ENCODE results near the gene GPD1L.

The GPD1L gene

DNA sequence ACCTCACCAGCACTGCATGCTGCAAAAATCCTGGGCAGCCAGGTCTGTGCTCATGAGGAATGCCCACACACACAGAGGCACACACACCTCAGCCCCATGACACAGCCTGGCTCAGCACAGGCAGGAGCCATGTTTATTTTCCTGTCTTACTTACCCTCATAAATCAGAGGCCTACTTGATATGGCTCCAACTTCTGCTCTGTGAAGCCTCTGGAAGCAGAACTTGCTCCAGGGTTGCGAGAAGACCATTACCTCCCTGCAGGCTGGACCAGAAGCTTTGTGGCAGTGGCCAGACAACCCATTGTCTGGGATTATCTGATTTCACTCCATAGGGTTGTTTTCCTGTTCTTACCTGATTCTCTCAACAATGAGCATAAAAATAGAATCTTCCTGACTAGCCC is 88.2 kb downstream of the GPD1L start:
- ChIA-PET POLR2A (ENCODE audit: low non-redundant PET) (no interaction called here), CTCF (no interaction called here)
- TF ChIP-seq, protein P1, sequence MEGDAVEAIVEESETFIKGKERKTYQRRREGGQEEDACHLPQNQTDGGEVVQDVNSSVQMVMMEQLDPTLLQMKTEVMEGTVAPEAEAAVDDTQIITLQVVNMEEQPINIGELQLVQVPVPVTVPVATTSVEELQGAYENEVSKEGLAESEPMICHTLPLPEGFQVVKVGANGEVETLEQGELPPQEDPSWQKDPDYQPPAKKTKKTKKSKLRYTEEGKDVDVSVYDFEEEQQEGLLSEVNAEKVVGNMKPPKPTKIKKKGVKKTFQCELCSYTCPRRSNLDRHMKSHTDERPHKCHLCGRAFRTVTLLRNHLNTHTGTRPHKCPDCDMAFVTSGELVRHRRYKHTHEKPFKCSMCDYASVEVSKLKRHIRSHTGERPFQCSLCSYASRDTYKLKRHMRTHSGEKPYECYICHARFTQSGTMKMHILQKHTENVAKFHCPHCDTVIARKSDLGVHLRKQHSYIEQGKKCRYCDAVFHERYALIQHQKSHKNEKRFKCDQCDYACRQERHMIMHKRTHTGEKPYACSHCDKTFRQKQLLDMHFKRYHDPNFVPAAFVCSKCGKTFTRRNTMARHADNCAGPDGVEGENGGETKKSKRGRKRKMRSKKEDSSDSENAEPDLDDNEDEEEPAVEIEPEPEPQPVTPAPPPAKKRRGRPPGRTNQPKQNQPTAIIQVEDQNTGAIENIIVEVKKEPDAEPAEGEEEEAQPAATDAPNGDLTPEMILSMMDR (conservative IDR thresholded peaks at IDR 0.05; ENCODE audit: low read depth): no peak
- DNase-seq (ENCODE audit: low spot score): no peak
- no peak overlapping the region for H3K27ac ChIP-seq

DNA sequence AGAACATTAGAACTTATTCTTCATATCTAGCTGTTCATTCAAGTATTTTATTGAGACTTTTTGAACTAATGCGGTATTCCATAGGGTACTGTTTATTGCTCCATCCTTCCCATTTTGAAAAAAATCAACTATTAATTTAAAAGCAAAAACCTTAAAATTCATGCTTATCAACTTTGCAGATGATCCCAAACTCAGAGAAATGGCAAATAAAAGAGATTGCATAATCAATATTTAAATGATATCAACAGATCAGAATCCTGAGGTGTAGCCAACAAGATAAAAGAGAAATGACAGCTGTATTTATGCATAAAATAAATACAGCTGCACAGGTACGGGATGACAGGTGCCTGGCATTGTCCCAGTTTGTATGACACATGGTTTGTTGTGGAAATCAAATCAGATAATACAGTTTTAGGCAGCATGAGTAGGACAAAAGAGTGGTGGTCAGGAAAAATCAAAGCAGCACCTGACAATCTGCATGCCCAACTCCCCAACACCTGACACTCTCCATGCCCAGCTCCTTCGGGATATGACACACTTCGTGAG is 89.6 kb downstream of the GPD1L start:
- no peak overlapping the region for H3K27ac ChIP-seq
- POLR2A ChIA-PET (ENCODE audit: low non-redundant PET): no interaction called here
- CTCF ChIA-PET: interaction anchor here (0.7 kb wide), 1 partner anchor 223 kb away, joined by 3 read pairs; no protein-coding TSS in a partner anchor
- no peak for DNase-seq (ENCODE audit: low spot score)
- TF ChIP-seq, protein P1 (conservative IDR thresholded peaks at IDR 0.05; ENCODE audit: low read depth): no peak

DNA sequence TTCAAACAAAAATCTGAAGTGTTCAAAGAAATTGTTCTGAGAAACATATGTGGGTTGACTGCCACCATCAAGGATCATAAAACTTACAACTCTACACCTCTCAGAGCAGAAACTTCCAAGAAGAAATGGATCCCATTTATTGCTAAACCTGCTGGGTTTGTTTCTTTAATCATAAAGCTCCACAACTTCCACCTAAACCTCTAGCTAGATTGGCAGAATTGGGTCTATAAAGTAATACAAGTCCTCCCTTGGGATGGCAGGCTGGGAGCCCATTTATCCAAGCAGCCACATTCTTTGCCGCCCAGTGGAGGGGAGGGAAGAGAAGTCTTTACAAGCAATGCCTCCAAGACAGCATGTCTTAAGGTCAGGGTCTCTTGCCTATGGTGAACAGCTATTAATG is 91.6 kb downstream of the GPD1L start:
- no peak for DNase-seq (ENCODE audit: low spot score)
- POLR2A ChIA-PET (ENCODE audit: low non-redundant PET): no interaction called here
- CTCF ChIA-PET: no interaction called here
- TF ChIP-seq, protein P1 (conservative IDR thresholded peaks at IDR 0.05; ENCODE audit: low read depth): no peak
- no peak overlapping the region for H3K27ac ChIP-seq

DNA sequence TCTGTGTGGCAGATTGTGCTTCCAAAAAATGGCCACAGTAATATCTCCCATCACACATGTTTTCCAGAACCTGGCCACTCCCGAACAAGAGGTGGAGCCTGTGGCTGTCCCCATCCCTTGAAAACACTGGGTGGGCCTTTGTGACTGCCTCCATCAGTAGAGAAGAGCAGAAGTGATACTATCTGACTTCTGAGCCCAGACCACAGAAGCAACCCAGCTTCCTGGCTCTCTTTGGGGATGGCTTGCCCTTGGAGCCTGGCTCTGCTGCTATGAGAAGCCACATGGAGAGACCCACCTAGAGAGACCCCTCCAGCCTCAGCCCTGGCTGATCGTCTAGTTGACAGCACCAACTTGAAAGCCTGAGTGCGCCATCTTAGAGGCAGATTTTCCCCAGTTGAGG is 92.3 kb downstream of the GPD1L start:
- TF ChIP-seq, protein P1 (conservative IDR thresholded peaks at IDR 0.05; ENCODE audit: low read depth): no peak
- H3K27ac ChIP-seq: no peak overlapping the region
- POLR2A ChIA-PET (ENCODE audit: low non-redundant PET): no interaction called here
- DNase-seq (ENCODE audit: low spot score): no peak
- CTCF ChIA-PET: no interaction called here

DNA sequence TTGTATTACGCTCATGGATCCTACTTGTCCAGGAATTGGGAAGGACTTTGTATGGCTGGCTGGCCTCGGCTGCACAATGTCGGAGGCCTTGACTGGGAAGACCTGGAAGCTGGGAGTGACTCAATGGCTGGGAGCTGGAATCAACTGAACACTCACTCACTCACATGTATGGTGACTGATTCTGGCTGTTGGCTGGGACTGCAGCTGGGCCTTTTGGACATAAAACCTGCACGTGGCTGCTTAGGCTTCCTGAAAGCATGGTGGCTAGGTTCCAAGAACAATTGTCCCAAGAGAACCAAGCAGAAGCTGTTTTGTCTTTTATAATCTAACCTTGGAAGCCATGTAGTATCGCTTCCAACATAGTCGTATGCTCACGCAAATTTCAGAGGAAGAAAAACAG is 94.1 kb downstream of the GPD1L start:
- CTCF ChIA-PET: no interaction called here
- no peak overlapping the region for H3K27ac ChIP-seq
- TF ChIP-seq, protein P1 (conservative IDR thresholded peaks at IDR 0.05; ENCODE audit: low read depth): no peak
- DNase-seq (ENCODE audit: low spot score): no peak
- POLR2A ChIA-PET (ENCODE audit: low non-redundant PET): no interaction called here

DNA sequence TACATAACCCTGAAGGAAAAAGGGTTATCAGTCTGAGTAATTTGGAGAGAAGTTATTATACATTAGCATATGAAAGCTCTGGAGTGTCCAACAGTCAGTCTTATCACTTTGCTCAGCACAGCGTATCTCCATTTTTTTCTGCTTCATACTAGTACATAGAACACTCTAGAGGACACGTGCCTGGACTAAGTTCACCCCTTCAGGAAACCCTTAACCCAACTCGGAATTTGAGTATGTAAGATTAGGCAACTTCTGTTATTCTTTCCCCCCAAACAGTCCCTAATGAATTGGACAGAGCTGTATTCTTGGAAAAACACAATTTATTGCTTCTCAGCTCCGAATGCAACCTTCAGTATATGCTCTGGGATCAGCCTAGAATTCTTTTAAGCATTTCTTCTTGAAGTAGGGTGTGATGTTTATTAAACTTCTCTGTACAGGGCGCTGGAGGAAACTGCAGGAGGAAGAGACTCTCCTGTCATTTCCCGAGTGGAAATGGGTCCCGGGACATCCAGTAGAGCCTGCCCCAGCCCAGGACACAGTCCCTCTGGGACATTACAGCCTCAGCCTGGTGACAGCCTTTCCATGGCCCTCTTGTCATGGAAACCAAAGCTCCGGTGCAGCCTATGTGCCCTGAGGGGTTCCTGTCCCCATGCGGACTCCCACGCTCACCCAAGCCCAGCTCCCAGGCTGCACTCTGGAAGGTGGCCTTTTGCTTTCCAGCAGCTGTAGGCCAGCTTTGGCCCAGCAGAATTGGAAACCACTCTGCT is 94.8 kb downstream of the GPD1L start:
- no peak overlapping the region for H3K27ac ChIP-seq
- TF ChIP-seq, protein P1 (conservative IDR thresholded peaks at IDR 0.05; ENCODE audit: low read depth): no peak
- DNase-seq (ENCODE audit: low spot score): no peak
- ChIA-PET CTCF (no interaction called here), POLR2A (ENCODE audit: low non-redundant PET) (no interaction called here)
